HepG2 (cell line): ENCODE data around the gene ILKAP. TPM values are rescaled to one million over a fixed set of nuclear protein-coding genes. Genes with fewer than 3 reads are reported as not detected.

Experiments
- ARNT ChIP-seq: fragments of 450-650 bp; IDR thresholded peaks from 2 replicates; pipeline ENCODE4 v1.6.1; 2017
- CHCHD3 ChIP-seq: sonication (generic); formaldehyde crosslinking; IDR thresholded peaks from 2 replicates; pipeline ENCODE4 v1.8.0; 2022; ENCODE audit warnings: mild to moderate bottlenecking, missing genetic modification reagents, moderate library complexity
- DR1 ChIP-seq: sonication (generic); formaldehyde crosslinking; IDR thresholded peaks from 2 replicates; pipeline ENCODE4 v1.8.0; 2021; ENCODE audit warnings: mild to moderate bottlenecking, missing genetic modification reagents, inconsistent platforms
- KAT8 ChIP-seq: IDR thresholded peaks from 2 replicates; pipeline ENCODE4 v1.6.1; 2016; ENCODE audit warnings: missing genetic modification reagents, missing compliant biosample characterization
- NFYC ChIP-seq: IDR thresholded peaks from 2 replicates; pipeline ENCODE4 v1.6.1; 2016; ENCODE audit warnings: missing genetic modification reagents, missing compliant biosample characterization
- POLR2A ChIP-seq, 2 experiments: IDR thresholded peaks; 2 replicates each; pipeline ENCODE4 v1.6.1; 2011; ENCODE audit warnings: low read depth in 2 of 2, low read length in 2 of 2, mild to moderate bottlenecking in 1 of 2, moderate library complexity in 1 of 2; ENCODE audit not compliant: insufficient read depth in 1 of 2
- POLR2G ChIP-seq: fragments of 200-400 bp; formaldehyde crosslinking; IDR thresholded peaks from 2 replicates; pipeline ENCODE4 v1.6.1; 2018; ENCODE audit warnings: mild to moderate bottlenecking, low read depth, low read length, moderate library complexity
- RFXAP ChIP-seq: sonication (generic); formaldehyde crosslinking; IDR thresholded peaks from 2 replicates; pipeline ENCODE4 v1.4.0; 2020; ENCODE audit warnings: missing genetic modification reagents, borderline replicate concordance
- RXRA ChIP-seq: sonication (generic); formaldehyde crosslinking; IDR thresholded peaks from 2 replicates; pipeline ENCODE4 v1.5.1; 2020; ENCODE audit warnings: missing genetic modification reagents
- YEATS4 ChIP-seq: sonication (generic); formaldehyde crosslinking; IDR thresholded peaks from 2 replicates; pipeline ENCODE4 v1.4.0; 2020; ENCODE audit warnings: missing genetic modification reagents, borderline replicate concordance
- ZFP62 ChIP-seq: sonication (generic); formaldehyde crosslinking; IDR thresholded peaks from 2 replicates; pipeline ENCODE4 v1.4.0; 2020; ENCODE audit warnings: missing genetic modification reagents
- ZFX ChIP-seq: sonication (generic); formaldehyde crosslinking; IDR thresholded peaks from 2 replicates; pipeline ENCODE4 v1.4.0; 2020; ENCODE audit warnings: mild to moderate bottlenecking, low read depth, missing genetic modification reagents, moderate library complexity
- ZNF274 ChIP-seq: sonication (generic); formaldehyde crosslinking; IDR thresholded peaks from 2 replicates; pipeline ENCODE4 v1.5.1; 2020; ENCODE audit warnings: mild to moderate bottlenecking, missing genetic modification reagents
- ZNF878 ChIP-seq: sonication (generic); formaldehyde crosslinking; IDR thresholded peaks from 2 replicates; pipeline ENCODE4 v1.8.1; 2023; ENCODE audit warnings: mild to moderate bottlenecking, missing genetic modification reagents, moderate library complexity
- polyA plus RNA-seq, 8 experiments: library from polyadenylated mRNA; depleted of rRNA in 3 of 8; stranded (reverse) in 7 of 8; unstranded in 1 of 8; fragments of >200 nt; fragmentation: Illumina TruSeq in 4 of 8; extraction: Trizol in 4 of 8; gene quantifications; 2 replicates each; pipeline versions ENCODE4 v1.2.1 to v1.2.3, GENCODE V29; 2011 to 2016; ENCODE audit warnings: low read depth in 4 of 8, missing spikeins in 1 of 8, mixed read lengths in 1 of 8; ENCODE audit not compliant: insufficient read depth in 1 of 8
- total RNA-seq, 5 experiments: library from RNA; depleted of rRNA; stranded (reverse); fragments of >200 nt; fragmentation: Illumina TruSeq; extraction: Trizol; gene quantifications; 2 replicates each; pipeline ENCODE4 v1.2.3, GENCODE V29; 2016; ENCODE audit warnings: low read depth in 1 of 5
- TF ChIP-seq, protein P1 (sequence below): sonication (generic); formaldehyde crosslinking; IDR thresholded peaks from 2 replicates; pipeline ENCODE4 v1.4.0; 2020; ENCODE audit warnings: missing genetic modification reagents
- TF ChIP-seq, protein P2 (sequence below): IDR thresholded peaks from 2 replicates; pipeline ENCODE4 v1.6.1; 2016; ENCODE audit warnings: missing genetic modification reagents, missing compliant biosample characterization
- TF ChIP-seq, protein P3 (sequence below): sonication (generic); formaldehyde crosslinking; IDR thresholded peaks from 2 replicates; pipeline ENCODE4 v1.5.1; 2020; ENCODE audit warnings: mild to moderate bottlenecking, missing genetic modification reagents, moderate library complexity
- TF ChIP-seq, protein P4 (sequence below): sonication (generic); formaldehyde crosslinking; IDR thresholded peaks from 2 replicates; pipeline ENCODE4 v1.5.0; 2020; ENCODE audit warnings: mild to moderate bottlenecking, missing genetic modification reagents, moderate library complexity

Gene ILKAP
- total and polyA plus RNA-seq, 2 of the 13 experiments (the other 11 are each of a cell fraction or from before 2014, with no cell fraction given), result 29.6 to 33.1 TPM

DNA sequence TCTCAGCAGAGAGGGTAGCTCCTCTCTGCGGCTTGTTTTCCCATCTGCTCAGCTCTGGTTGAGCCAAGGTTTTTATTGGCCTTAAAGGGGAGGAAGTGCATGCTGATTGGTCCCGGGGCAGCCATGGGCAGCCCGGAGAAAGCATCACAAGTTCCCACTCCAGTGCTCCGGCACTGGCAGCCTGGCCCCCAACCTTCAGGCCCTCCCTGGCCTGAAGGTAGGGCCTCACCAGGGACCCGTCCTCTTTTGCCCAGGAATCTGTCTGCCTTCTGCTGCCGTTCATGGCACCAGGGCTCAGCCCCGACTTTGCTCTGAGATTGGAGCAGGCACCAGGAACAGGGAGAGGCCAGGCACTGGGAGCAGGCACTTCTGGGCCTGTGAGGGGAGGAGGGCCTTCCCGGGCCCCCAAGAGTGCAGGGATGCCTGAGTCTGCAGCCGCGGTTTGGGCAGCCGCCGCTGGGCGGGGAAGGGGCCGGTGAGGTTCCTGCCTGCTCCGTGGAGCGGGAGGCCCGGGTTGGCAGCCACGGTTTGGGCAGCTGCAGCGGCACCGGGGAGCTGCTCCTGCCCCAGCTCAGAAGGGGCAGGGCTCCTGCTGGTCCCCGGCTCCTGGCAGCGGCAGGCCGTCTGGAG, 17.5 kb upstream of the ILKAP start (continued):
- TF ChIP-seq, protein P1, sequence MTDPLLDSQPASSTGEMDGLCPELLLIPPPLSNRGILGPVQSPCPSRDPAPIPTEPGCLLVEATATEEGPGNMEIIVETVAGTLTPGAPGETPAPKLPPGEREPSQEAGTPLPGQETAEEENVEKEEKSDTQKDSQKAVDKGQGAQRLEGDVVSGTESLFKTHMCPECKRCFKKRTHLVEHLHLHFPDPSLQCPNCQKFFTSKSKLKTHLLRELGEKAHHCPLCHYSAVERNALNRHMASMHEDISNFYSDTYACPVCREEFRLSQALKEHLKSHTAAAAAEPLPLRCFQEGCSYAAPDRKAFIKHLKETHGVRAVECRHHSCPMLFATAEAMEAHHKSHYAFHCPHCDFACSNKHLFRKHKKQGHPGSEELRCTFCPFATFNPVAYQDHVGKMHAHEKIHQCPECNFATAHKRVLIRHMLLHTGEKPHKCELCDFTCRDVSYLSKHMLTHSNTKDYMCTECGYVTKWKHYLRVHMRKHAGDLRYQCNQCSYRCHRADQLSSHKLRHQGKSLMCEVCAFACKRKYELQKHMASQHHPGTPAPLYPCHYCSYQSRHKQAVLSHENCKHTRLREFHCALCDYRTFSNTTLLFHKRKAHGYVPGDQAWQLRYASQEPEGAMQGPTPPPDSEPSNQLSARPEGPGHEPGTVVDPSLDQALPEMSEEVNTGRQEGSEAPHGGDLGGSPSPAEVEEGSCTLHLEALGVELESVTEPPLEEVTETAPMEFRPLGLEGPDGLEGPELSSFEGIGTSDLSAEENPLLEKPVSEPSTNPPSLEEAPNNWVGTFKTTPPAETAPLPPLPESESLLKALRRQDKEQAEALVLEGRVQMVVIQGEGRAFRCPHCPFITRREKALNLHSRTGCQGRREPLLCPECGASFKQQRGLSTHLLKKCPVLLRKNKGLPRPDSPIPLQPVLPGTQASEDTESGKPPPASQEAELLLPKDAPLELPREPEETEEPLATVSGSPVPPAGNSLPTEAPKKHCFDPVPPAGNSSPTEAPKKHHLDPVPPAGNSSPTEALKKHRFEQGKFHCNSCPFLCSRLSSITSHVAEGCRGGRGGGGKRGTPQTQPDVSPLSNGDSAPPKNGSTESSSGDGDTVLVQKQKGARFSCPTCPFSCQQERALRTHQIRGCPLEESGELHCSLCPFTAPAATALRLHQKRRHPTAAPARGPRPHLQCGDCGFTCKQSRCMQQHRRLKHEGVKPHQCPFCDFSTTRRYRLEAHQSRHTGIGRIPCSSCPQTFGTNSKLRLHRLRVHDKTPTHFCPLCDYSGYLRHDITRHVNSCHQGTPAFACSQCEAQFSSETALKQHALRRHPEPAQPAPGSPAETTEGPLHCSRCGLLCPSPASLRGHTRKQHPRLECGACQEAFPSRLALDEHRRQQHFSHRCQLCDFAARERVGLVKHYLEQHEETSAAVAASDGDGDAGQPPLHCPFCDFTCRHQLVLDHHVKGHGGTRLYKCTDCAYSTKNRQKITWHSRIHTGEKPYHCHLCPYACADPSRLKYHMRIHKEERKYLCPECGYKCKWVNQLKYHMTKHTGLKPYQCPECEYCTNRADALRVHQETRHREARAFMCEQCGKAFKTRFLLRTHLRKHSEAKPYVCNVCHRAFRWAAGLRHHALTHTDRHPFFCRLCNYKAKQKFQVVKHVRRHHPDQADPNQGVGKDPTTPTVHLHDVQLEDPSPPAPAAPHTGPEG (CRISPR knock-in tag), result no peak
- TF ChIP-seq, protein P2, sequence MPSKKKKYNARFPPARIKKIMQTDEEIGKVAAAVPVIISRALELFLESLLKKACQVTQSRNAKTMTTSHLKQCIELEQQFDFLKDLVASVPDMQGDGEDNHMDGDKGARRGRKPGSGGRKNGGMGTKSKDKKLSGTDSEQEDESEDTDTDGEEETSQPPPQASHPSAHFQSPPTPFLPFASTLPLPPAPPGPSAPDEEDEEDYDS (CRISPR knock-in tag), result peak; percentile 89
- TF ChIP-seq KAT8 (CRISPR knock-in tag), result peak; percentile 57; the same call in 1 of the 2 replicates
- 0 out of 2 replicates have a peak, but pooled peaks have one; percentile 45 for TF ChIP-seq ZNF274 (CRISPR knock-in tag)
- TF ChIP-seq POLR2A (IDR thresholded peaks at IDR 0.05; ENCODE audit: insufficient read depth in 1 of 2, low read depth in 2 of 2, low read length in 2 of 2), result peak in 1 of 2 experiments; percentile 48; a peak in 2 of 4 replicates
- TF ChIP-seq ZNF878 (CRISPR knock-in tag), result no peak
- TF ChIP-seq RFXAP, result 0 out of 2 replicates have a peak, but pooled peaks have one; percentile 51
- no peak for TF ChIP-seq ARNT
- peak; percentile 26; the same call in 1 of the 2 replicates for TF ChIP-seq RXRA (CRISPR knock-in tag)
- TF ChIP-seq CHCHD3 (CRISPR knock-in tag), result 0 out of 2 replicates have a peak, but pooled peaks have one; percentile 46
- peak; percentile 72 for TF ChIP-seq NFYC (CRISPR knock-in tag)
- TF ChIP-seq, protein P3, sequence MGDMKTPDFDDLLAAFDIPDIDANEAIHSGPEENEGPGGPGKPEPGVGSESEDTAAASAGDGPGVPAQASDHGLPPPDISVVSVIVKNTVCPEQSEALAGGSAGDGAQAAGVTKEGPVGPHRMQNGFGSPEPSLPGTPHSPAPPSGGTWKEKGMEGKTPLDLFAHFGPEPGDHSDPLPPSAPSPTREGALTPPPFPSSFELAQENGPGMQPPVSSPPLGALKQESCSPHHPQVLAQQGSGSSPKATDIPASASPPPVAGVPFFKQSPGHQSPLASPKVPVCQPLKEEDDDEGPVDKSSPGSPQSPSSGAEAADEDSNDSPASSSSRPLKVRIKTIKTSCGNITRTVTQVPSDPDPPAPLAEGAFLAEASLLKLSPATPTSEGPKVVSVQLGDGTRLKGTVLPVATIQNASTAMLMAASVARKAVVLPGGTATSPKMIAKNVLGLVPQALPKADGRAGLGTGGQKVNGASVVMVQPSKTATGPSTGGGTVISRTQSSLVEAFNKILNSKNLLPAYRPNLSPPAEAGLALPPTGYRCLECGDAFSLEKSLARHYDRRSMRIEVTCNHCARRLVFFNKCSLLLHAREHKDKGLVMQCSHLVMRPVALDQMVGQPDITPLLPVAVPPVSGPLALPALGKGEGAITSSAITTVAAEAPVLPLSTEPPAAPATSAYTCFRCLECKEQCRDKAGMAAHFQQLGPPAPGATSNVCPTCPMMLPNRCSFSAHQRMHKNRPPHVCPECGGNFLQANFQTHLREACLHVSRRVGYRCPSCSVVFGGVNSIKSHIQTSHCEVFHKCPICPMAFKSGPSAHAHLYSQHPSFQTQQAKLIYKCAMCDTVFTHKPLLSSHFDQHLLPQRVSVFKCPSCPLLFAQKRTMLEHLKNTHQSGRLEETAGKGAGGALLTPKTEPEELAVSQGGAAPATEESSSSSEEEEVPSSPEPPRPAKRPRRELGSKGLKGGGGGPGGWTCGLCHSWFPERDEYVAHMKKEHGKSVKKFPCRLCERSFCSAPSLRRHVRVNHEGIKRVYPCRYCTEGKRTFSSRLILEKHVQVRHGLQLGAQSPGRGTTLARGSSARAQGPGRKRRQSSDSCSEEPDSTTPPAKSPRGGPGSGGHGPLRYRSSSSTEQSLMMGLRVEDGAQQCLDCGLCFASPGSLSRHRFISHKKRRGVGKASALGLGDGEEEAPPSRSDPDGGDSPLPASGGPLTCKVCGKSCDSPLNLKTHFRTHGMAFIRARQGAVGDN (CRISPR knock-in tag), result peak; percentile 67; the same call in 1 of the 2 replicates
- TF ChIP-seq, protein P4, sequence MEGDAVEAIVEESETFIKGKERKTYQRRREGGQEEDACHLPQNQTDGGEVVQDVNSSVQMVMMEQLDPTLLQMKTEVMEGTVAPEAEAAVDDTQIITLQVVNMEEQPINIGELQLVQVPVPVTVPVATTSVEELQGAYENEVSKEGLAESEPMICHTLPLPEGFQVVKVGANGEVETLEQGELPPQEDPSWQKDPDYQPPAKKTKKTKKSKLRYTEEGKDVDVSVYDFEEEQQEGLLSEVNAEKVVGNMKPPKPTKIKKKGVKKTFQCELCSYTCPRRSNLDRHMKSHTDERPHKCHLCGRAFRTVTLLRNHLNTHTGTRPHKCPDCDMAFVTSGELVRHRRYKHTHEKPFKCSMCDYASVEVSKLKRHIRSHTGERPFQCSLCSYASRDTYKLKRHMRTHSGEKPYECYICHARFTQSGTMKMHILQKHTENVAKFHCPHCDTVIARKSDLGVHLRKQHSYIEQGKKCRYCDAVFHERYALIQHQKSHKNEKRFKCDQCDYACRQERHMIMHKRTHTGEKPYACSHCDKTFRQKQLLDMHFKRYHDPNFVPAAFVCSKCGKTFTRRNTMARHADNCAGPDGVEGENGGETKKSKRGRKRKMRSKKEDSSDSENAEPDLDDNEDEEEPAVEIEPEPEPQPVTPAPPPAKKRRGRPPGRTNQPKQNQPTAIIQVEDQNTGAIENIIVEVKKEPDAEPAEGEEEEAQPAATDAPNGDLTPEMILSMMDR (CRISPR knock-in tag), result no peak
- TF ChIP-seq ZFP62, result no peak
- 0 out of 2 replicates have a peak, but pooled peaks have one; percentile 28 for TF ChIP-seq YEATS4 (CRISPR knock-in tag)
- peak; percentile 76 for TF ChIP-seq ZFX (CRISPR knock-in tag)
- TF ChIP-seq DR1, result peak; percentile 25; the same call in 1 of the 2 replicates
- TF ChIP-seq POLR2G, result peak; percentile 62
